Measurements from ENCODE around the gene SH3PXD2B.
"Not testable (repeated sequence)": the region's sequence is repeated elsewhere in the genome, so short reads cannot be mapped to it uniquely, and the experiment has no call there.

SH3PXD2B gene

DNA sequence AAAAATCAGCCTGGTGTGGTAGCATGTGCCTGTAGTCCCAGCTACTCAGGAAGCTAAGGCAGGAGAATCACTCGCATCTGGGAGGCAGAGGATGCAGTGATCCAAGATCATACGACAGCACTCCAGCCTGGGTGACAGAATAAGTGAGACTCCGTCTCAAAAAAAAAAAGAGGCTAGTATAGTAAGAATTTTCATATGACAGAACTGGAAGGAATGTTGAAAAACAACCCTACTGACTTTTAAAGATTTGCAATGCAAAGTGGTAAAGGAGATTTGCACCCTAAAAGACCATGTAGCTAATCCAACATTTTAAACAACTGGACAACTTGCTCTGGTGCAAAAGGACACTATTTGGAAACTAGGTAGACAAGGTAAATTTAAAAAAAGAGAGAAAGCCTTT is 58.1 kb downstream of the SH3PXD2B start:
- DNase-seq: no peak

DNA sequence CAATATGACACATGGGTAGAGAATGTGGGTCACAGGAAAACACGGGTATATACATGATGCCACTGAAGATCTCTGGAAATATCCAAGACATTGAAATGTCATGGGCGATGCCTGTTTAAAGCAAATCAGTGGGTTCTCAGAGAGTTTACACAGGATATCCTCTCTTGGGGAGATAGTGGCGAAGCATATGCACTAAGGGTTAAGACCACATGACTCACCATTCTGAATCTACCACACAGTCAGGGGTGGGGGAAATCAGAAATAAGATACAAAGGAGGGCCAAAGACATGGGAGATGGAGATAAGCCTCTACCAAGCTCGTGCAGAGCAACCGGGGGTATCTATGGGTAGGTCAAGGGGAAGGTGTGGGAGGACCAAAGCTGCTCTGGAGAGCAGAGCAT is 58.8 kb downstream of the SH3PXD2B start:
- DNase-seq: no peak

DNA sequence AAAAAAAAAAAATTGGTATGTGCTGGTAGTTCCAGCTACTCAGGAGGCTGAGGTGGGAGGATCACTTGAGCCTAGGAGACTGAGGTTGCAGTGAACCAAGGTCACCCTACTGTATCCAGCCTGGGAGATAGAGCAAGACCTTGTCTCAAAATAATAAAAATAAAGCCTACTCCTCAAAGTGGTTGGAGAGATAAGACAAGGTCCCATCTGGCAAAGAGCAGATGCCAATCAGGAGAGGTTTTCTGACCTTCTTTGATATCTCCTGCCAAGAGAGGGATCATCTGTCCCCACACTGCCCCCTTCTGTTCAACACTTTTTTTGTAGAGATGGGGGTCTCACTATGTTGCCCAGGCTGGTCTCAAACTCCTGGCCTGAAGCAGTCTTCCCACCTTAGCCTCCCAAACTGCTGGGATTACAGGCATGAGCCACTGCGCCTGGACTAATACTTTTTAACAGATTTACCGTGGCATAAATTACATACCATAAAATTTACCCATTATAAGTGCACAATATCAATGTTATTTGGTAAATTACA is 64.7 kb downstream of the SH3PXD2B start:
- DNase-seq: no peak

DNA sequence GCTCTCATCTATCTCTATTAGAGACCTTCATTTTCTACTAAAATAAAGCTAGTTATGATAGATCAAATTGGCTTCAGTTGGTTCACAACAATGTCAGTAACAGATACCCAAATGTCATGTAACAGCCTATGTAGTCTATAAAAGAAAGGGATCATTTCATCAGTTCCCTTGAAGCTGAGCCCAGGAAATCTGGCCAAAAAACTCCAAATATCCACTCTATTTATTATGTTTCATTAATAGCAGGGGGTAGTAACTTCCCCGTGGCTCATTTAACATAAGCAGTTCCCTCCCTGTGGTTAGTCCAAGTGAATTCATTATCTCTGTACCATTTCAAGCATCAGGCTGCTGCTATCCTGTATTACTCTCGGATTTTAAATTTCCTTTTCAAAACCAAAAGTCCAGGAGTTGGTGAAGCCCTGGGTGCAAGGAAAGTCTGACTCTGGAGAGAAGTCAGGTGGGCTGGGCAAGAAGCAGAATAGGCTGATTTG is 66.0 kb downstream of the SH3PXD2B start:
- DNase-seq: no peak

DNA sequence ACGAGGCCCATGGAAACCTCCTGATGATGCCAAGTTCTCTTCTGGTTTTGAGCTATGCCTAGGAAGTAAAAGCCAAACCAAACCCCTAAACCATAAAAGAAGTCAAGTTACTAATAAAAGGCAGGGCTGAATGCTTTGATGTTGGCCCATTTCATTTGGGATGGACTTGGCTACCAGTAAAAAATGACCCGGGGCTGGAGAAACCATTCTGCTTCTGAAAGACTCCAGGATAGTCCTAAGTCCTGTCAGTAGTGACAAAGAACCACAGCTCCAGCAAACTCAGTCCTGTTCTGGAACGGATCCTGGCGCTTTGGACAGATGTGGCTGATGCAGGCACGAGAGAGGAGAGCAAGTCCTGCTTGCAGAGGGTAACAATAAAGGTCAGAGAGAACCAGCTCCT is 68.6 kb downstream of the SH3PXD2B start:
- no peak for DNase-seq

DNA sequence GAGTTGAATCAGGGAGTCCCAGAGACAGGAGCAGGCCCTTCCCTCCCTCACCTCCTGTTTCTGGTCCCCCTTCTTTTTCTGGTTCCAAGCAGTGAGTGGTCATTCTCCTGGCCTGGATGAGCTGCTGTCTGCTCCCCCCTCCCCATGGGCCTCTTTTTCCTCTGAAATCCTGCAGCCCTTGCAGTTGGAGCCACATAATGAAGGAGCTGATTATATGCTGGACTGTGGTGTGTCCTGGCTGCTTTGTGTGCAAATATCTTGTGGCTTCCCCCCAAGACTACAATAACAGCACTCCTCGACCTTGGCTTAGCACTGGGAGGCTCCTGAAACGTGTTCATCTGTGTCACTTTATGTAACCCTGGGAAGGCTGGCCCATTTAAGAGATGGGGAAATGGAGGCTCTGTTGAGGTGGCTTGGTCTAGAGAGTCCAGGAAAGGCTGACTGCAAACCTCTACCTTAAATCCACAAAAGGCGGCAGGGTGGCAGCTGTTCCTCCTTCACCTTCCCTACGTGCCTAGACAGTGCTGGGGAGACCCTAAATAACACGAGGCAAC is 69.2 kb downstream of the SH3PXD2B start:
- DNase-seq: no peak

DNA sequence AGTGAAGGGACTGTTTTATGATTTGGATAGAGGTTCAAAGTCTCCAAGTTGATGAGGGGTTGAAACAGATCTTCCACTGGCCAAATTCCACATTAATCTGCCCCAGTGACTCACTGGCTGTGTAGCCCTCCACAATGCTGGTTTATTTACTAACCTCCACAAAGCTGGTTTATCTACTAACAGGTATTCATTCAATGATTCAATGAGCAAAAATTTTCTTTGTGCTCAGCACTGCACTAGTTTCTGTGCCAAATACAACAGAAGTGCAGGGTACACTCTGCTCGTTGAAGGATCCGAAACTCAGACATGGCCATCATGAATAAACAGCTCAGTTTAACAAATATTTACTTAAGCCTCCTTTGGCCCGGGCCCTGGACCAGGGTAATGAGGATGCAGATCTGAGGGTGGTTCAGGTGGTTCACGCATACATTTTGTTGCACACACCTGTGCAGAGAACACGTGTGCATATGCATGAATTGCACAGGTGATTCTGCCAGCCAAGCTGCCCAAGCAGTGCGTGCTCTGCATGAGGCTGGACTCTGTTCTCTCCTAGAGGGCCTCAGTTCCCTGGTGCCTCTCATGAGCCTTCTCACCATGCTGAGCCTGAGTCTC is 71.0 kb downstream of the SH3PXD2B start:
- DNase-seq: peak; percentile 63

DNA sequence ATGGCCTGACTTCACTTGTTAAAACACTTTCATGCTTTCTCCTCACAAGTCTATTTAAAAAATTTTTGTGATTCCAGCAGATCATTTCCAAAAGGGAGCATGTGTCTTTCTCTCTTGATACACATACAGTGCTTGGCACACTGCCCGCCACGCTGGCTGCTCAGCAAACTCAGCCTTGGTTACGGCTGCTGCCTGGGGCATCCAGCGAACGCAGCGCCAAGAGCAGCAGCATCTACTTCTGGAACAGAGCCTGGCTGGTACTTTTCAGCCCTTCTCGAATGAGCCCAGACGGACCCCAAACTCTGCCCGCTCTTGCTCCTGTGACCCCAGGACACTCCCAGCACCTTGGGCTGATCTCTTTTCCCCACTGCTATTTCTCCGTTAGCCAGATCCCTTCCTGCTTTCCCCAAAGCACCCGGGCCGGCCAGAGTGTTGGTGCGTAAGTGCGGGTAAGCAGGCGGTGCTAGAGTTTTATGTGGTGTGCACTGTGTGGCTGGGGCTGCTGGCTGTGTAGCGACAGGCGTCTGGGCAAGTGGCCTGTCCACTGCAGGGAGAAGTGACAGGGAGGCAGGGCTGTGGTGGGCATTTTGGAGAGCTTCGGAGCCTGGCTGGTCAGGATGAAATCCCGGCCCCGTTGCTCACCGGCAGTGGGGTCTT is 73.2 kb downstream of the SH3PXD2B start:
- peak; percentile 26 for DNase-seq

DNA sequence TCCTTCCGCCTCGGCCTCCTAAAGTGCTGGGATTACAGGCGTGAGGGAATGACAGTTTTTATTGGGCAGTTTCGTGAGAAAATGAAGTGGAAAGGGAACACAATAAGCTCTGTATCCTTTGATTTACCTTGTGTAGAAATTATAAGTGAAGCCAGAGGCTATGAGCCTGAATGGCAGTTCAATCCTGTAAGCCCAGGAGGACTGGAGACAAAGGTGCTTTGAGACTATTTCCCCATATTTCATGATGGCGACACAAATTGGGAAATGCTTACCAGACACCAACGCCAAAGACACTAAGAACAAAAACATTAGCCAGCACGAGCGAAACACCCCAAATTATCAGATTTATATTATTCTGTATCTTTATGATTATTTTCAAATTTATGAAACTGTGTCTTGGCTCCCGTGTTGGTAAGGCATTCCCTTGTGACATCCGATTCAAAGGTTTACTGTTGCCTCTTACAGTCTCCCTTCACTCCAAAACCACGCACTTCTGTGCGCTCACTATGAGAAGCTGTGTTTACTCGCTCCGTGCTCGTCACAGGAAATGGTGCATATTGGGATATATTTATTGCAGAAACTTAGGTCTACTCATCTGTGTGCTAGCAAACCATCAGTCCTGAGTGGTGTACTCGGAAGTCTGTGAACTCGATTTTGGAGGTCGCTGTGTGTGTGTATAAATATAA is 73.9 kb downstream of the SH3PXD2B start:
- DNase-seq: no peak

DNA sequence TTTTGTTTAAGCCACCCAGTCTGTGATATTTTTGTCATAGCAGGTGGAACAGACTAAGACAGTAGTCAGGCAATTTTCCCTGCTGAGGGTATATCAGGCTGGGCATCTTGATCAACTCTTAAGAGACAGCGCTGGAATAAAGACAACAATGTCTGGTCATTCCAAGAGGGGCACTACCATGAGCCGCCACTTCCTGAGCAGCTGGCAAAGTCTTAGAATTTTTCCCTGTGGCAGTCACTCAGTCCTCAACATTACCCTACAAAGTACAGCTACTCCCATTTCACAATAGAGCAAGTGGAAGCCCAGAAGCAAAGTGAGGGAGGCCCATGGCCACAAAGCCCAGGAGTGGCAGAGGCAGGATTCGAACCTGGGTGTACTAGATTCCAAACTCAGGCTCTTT is 74.8 kb downstream of the SH3PXD2B start:
- no peak for DNase-seq

DNA sequence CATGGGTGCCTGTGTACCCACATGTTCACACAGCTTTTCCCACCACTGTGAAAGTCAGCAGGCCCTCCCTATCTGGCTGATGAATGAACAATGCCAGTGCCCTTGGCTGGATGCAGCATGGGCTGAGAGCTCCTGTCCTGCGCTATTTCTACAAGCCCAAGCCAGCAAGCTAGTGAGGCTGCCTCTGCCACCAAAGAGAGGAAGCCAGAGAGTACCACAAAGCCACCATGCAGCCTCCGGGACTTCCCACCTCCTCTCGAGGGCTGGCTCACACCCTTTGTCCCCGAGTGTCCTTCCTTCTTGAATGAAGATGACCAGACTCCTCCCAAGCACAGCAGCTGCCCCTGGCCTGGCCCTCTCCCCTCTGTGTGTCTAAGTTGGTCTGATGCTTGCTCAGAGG is 76.5 kb downstream of the SH3PXD2B start:
- no peak for DNase-seq

DNA sequence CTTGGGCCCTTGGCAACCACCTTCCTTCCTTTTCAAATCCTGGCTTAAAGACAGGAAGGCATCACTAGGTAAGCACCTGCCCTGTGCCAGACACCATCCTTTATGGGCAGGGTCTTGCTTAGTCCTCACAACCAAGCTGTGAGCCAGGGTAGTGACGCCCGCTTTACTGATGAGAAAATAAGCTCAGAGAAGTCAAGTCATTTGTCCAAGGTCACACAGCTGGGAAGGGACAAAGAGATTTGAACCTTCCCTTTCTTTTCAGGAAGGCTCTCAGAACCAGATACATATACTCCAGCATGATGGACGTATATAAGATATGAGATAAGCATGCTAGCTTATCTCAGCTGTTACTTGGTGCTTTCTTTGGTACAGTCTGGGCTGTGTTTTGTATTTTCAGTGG is 76.9 kb downstream of the SH3PXD2B start:
- DNase-seq: no peak

DNA sequence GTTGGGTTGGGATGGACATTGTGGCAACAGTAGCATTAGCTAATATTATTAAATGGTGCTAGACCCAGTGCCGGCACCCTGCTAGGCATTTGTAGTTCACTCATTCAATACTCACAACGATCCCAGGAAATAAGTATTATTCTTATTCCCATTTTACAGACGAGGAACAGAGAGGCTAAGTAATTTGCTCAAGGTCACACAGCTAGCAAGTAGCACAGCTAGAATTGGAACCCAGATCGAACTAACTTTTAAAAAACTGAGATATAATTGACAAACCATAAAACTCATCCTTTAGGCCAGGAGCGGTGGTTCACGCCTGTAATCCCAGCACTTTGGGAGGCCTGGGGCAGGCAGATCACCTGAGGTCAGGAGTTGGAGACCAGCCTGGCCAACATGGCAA is 79.5 kb downstream of the SH3PXD2B start:
- DNase-seq: no peak

DNA sequence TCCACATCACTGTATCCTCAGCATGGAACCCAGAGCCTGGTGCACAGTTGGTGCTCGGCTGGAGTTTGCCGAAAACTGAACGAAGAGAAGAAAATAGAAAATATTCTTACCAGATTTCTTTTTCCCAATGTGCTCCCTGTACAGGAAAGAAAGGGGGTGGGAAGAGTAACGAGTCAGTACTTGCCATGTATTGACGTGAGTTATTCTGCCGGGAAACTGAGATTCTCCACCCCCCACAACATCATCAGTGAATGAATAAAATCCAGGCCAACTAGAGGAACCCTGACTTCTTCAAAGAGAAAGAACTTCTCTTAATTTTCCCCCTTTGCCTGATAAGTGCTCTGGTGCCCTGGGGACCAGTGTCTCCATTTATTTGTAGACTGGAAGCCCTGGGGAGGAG is 80.6 kb downstream of the SH3PXD2B start:
- DNase-seq: no peak

DNA sequence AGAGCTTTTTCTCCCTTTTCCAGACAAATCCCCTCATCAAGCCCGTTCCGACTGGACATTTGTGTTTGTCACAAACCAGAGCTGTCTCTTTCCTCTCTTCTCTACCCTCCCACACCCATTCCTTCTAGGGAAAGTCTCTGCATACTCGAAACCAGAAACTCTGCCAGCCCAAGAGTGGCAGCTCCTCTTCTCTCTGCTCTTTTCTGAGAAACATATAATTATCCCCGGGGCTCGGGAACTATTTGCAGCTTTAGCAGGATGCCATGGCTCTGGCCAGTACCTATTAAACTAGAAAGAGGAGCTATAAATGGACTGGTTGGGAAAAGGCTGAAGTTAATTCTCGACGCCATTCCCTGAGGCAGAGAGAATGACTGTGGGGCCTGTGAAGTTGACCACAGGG is 82.6 kb downstream of the SH3PXD2B start:
- DNase-seq: no peak

DNA sequence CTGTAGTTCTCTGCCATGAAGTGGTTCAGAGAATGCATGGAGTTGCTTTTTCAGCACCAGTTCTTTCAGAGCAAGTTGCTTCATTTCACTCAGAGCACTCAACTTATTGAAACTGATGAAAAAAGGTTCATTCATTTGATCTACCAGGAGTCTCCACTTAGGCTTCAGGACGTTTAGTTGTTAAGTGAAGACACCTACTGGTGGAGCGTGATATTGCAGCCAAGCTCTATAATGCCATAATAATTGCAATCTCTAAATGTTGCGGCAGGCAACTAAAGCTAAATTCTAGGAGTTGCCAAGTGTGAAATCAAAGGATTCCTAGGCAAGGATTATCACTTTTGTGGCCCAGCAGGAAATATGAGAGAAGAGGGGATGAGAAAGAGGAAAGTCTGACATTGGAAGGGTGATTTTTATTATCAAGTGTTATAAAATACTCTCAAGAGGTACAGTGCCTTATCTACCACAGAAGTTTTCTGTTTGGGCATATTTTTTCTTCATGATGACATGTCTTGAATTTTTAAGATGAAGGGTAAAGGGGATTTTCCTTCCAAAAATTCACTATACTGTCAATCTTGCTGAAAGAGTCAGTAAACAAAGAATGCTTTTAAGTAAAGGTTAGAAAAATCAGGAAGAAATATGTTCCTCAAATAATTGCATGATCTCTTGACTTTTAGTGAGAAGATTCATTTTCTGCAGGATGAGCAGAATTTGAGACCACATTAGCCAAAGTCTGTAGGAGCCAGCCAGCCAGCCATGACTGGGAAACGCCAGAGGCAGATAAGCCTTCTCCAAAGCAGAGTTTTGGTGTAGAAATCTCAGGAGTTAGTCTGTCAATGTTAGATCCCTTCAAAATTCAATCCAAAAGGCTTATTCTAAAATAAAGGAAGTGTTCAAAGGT is 83.4 kb downstream of the SH3PXD2B start:
- DNase-seq: no peak

DNA sequence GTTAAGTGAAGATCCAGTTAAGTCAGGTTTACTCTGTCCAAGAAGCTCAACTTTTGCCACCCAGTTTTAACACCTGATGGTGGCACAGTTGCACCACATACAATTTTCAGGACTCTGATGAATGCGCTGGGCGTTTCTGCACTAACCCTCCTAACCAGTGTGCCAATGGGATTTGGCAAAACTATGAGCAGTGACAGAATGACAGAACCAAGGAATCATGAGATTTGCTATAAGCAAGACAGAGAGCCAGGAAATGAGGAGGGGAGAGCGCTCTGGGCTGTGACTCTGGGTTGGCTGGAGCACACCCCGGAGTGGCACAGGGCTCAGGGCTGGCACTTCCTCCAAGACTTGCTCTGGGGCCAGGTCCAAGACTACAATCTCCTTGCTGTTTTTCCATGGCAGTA is 84.1 kb downstream of the SH3PXD2B start:
- DNase-seq: no peak

DNA sequence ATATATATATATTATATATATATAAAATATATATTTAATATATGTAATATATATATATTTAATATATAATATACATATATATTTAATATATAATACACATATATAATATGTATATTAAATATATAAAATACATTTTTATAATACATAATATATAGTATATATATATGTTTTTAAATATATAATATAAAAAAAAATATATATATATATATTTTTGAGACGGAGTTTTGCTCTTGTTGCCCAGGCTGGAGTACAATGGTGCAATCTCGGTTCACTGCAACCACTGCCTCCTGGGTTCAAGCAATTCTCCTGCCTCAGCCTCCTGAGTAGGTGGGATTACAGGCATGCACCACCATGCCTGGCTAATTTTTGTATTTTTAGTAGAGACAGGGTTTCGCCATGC is 85.6 kb downstream of the SH3PXD2B start:
- DNase-seq: not testable (repeated sequence)

DNA sequence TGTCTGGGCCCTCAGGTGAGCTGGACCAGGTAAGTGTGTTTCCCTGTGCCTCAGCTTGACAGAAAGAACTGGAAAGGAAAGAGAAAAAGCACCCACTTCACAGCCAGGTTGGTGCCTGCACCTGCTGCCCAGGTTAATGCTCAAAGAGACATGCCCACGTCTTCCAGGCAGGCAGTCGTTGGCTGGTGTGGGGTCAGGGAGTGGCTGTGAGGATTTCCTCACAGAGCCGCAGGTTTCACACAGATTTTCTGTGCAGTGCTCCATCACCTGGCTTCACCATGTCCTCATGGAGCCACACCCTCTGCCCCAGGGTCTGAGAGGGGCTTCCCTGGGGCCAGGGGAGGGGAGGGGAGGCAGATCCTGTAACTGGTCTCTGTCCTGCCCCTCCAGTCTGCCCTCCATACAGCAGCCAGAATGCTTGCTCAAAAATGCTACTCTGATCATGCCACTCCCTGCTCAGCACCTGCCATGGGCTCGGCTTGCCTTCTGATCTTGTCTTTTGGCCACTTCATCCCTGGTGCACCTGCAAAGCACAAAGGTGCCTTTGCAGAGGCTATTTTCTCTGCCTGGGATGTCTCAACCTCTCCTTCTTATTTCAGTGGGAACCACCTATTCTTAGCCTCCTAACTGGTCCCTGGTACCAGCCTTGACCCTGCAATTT is 88.2 kb downstream of the SH3PXD2B start:
- no peak for DNase-seq

DNA sequence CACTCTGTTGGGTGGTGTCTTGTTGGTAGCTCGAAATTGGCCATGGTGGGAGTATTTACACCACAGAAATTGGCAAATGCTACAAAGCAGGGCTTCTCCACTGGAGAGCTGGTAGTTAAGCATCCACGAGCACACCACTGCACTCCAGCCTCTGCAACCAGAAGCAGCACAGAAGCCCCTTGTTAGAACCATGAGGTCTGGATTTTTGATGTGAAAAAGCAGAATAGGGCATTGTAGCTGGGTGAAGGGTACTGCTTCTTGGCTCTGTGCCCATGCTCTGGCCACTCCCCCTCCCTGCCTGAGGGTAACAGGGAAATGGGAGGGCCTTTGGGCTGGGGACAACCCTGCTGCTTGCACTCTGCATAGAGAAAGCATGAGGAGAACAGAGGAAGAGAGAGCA is 89.6 kb downstream of the SH3PXD2B start:
- no peak for DNase-seq

DNA sequence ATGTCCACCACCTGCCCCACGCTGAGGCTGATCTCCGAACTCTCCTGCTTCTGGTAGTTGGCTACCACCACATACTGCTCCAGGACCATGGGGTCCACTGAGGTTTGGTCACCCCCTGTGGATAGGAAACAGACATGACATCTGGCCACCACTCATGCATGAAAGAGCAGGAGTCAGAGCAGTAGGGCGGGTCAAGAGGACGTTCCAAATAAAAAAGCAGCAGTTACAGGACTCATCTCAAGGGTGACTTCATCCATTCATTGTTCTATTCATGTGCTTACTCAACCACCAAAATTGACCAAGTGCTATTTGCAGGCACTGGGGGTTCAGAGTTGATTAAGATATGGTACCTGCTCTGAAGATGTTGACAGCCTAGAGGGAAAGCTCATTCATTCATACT is 91.6 kb downstream of the SH3PXD2B start:
- DNase-seq: no peak

DNA sequence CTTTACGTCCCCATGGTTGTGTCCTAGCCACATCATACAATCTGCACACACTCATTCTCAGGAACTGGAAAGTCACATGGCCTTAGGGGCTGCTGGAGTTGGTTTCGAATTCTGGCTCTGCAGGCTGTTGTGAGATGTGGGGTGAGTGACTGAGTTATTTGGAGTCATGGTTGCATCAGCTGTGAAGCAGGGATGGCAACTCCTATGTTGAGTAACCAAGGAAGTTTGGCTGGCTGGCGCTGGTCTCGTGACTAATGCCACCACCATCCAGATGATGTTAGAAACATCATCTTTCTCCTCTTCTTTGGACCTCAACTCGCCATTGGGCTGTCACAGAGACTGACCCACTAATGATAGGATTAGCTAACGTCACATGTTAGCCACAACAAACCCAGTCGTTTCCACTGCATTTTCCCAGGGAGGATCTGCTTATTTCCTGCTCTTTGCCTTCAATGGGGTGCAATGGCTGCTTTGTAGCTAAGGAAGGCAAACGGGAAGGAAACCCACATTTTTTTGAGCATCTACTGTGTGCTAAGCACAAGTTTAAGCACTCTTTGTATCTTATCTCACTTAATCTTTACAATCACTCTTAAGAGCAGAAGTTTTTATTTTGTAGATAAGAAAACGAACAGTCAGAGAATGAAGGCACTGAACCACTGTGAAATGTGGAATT is 92.6 kb downstream of the SH3PXD2B start:
- no peak for DNase-seq

All from NCI-H510A treated with DMSO at 0.1 percent for 48 hours (cell line).